HG03159 (cell line): ENCODE measurements around the gene ANTXRL.
"Not testable (repeated sequence)": the region's sequence is repeated elsewhere in the genome, so short reads cannot be mapped to it uniquely, and the experiment has no call there.

Experiments used
- ATAC-seq: cut with Tn5 transposase; IDR thresholded peaks from one replicate; pipeline ENCODE4 v1.9.1; 2021; ENCODE audit warnings: mild to moderate bottlenecking, moderate library complexity; ENCODE audit not compliant: unreplicated experiment

Gene ANTXRL

GRCh38 chr10:46306516-46307184, 19.9 kb downstream of the ANTXRL start:
- ATAC-seq: no peak

- no peak for ATAC-seq
These were observed 20.7 kb downstream of the ANTXRL start for GRCh38 chr10:46307281-46308112.

- no peak for ATAC-seq
These were observed 21.3 kb downstream of the ANTXRL start for GRCh38 chr10:46308113-46308415.

GRCh38 chr10:46308666-46309450, 22.1 kb downstream of the ANTXRL start:
- ATAC-seq: no peak

- ATAC-seq: no peak
These were observed 22.8 kb downstream of the ANTXRL start for GRCh38 chr10:46309511-46310142.

- no peak for ATAC-seq
These were observed 23.3 kb downstream of the ANTXRL start for GRCh38 chr10:46310143-46310514.

- no peak for ATAC-seq
These were observed 24.1 kb downstream of the ANTXRL start for GRCh38 chr10:46310851-46311250.

- no peak for ATAC-seq
These were observed 24.7 kb downstream of the ANTXRL start for GRCh38 chr10:46311501-46311951.

GRCh38 chr10:46311961-46312431, 25.2 kb downstream of the ANTXRL start:
- not testable (repeated sequence) for ATAC-seq

GRCh38 chr10:46312953-46313352, 26.2 kb downstream of the ANTXRL start:
- ATAC-seq: no peak

- no peak for ATAC-seq
These were observed 27.3 kb downstream of the ANTXRL start for GRCh38 chr10:46314071-46314470.

- not testable (repeated sequence) for ATAC-seq
These were observed 28.5 kb downstream of the ANTXRL start for GRCh38 chr10:46315071-46315860.

GRCh38 chr10:46317370-46317769, 30.6 kb downstream of the ANTXRL start:
- ATAC-seq: no peak

- no peak for ATAC-seq
These were observed 31.1 kb downstream of the ANTXRL start for GRCh38 chr10:46317889-46318288.

- ATAC-seq: no peak
These were observed 32.0 kb downstream of the ANTXRL start for GRCh38 chr10:46318799-46319198.

GRCh38 chr10:46319389-46319788, 32.6 kb downstream of the ANTXRL start:
- no peak for ATAC-seq

- no peak for ATAC-seq
These were observed 35.0 kb downstream of the ANTXRL start for GRCh38 chr10:46321770-46322169.

GRCh38 chr10:46323176-46323575, 36.4 kb downstream of the ANTXRL start:
- ATAC-seq: no peak

GRCh38 chr10:46325021-46325420, 38.2 kb downstream of the ANTXRL start:
- ATAC-seq: no peak

GRCh38 chr10:46326066-46326465, 39.3 kb downstream of the ANTXRL start:
- ATAC-seq: no peak
